Upper lobe of right lung (tissue), 1 donor: ENCODE measurements around the gene TRABD2B. TPM values are rescaled to one million over a fixed set of nuclear protein-coding genes. Genes with fewer than 3 reads are reported as not detected.

Source experiments
- ATAC-seq: fragments of 200-7000 bp; cut with Tn5 transposase; one replicate; pipeline ENCODE4 v1.9.1; 2020; ENCODE audit warnings: mild to moderate bottlenecking, moderate library complexity
- DNase-seq: peaks from one replicate; pipeline ENCODE4 v3.0.0-alpha.2; 2020
- H3K27ac ChIP-seq: fragments of 200-600 bp; one replicate; pipeline ENCODE4 v1.8.0; 2022
- H3K27me3 ChIP-seq: fragments of 200-600 bp; one replicate; pipeline ENCODE4 v1.8.0; 2022; ENCODE audit warnings: mild to moderate bottlenecking
- H3K36me3 ChIP-seq: fragments of 200-600 bp; one replicate; pipeline ENCODE4 v1.8.0; 2022
- H3K4me1 ChIP-seq: fragments of 200-600 bp; one replicate; pipeline ENCODE4 v1.8.0; 2022
- H3K4me3 ChIP-seq: fragments of 200-600 bp; one replicate; pipeline ENCODE4 v1.8.0; 2022; ENCODE audit warnings: mild to moderate bottlenecking
- H3K9me3 ChIP-seq: fragments of 200-600 bp; one replicate; pipeline ENCODE4 v1.8.0; 2022
- CTCF ChIP-seq: fragments of 200-600 bp; IDR thresholded peaks from one replicate; pipeline ENCODE4 v1.8.0; 2022; ENCODE audit warnings: antibody characterized with exemption
- intact Hi-C: fragments of 100-400 bp; cut with DNase I; formaldehyde crosslinking; loops from one replicate; pipeline ENCODE4 v1.11.0; 2022
- total RNA-seq: library from RNA; stranded (reverse); fragmentation: NEBNext Ultra II Directional; extraction: Animal tissue kit (Norgen Biotek cat#: 25700); gene quantifications from one replicate; pipeline ENCODE4 v1.2.1, GENCODE V29; 2021
- donor health status: DM: no; HTN: yes; CAD: no; lungs with severe emphysema.

Gene TRABD2B
- total RNA-seq, 1 donor from 2014 or later = 1.2 TPM

GRCh38 chr1:47888294-47888629 lies 108.9 kb downstream of the TRABD2B start:
- H3K27ac ChIP-seq = no peak overlapping the region
- no peak for TF ChIP-seq CTCF
- H3K4me1 ChIP-seq = no peaks in the 10 kb centered on the region
- H3K4me3 ChIP-seq = no peak overlapping the region
- ATAC-seq = no peak
- no peak for DNase-seq
- no peaks in the 10 kb centered on the region for H3K36me3 ChIP-seq
- intact Hi-C loops = no loop called here
- no peaks in the 10 kb centered on the region for H3K9me3 ChIP-seq
- H3K27me3 ChIP-seq = no peaks in the 10 kb centered on the region

- ATAC-seq (no peak), DNase-seq (no peak)
- Histone ChIP-seq H3K4me3 (no peak overlapping the region), H3K9me3 (no peaks in the 10 kb centered on the region), H3K27me3 (no peaks in the 10 kb centered on the region), H3K27ac (no peak overlapping the region), H3K36me3 (no peaks in the 10 kb centered on the region), H3K4me1 (no peaks in the 10 kb centered on the region)
- no peak for TF ChIP-seq CTCF
- intact Hi-C loops = no loop called here
Observed at GRCh38 chr1:47887475-47888293, 109.5 kb downstream of the TRABD2B start.

DNA sequence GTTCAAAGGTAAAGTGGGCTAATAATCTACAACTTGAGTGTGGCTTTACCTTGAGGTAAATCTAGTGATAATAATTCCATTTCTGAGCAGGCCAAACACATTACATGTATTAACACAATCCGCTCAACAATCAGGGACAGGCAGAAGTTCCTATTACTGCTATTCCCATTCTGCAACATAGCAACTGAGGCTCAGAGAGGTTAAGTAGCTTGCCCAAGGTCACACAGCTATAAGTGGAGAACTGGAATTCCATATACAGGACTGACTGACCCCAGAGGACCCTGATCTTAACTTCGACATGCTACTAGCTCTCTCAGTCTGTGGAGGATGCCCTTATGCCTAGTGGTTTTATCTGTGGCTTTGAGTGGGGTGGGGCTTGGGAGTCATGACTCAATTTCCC lies 110.1 kb downstream of the TRABD2B start:
- Histone ChIP-seq H3K27me3 (no peaks in the 10 kb centered on the region), H3K27ac (no peak overlapping the region), H3K4me1 (no peaks in the 10 kb centered on the region), H3K36me3 (no peaks in the 10 kb centered on the region), H3K4me3 (no peak overlapping the region), H3K9me3 (no peaks in the 10 kb centered on the region)
- no peak for TF ChIP-seq CTCF
- intact Hi-C loops = no loop called here
- ATAC-seq (no peak), DNase-seq (no peak)

GRCh38 chr1:47886141-47886540 lies 111.0 kb downstream of the TRABD2B start:
- H3K4me3 ChIP-seq = no peak overlapping the region
- no peak for TF ChIP-seq CTCF
- intact Hi-C loops = no loop called here
- DNase-seq (no peak), ATAC-seq (no peak)
- no peaks in the 10 kb centered on the region for H3K36me3 ChIP-seq
- no peak overlapping the region for H3K27ac ChIP-seq
- H3K27me3 ChIP-seq = no peaks in the 10 kb centered on the region
- no peaks in the 10 kb centered on the region for H3K9me3 ChIP-seq
- no peaks in the 10 kb centered on the region for H3K4me1 ChIP-seq

- no peak for DNase-seq
- no peak overlapping the region for H3K27ac ChIP-seq
- no peaks in the 10 kb centered on the region for H3K4me1 ChIP-seq
- H3K27me3 ChIP-seq = no peaks in the 10 kb centered on the region
- H3K9me3 ChIP-seq = no peaks in the 10 kb centered on the region
- H3K4me3 ChIP-seq = no peak overlapping the region
- no peak for TF ChIP-seq CTCF
- intact Hi-C loops = no loop called here
- no peak for ATAC-seq
- no peaks in the 10 kb centered on the region for H3K36me3 ChIP-seq
Observed at GRCh38 chr1:47885062-47885830, 111.9 kb downstream of the TRABD2B start.
